Psoas muscle (tissue), 8 donors: ENCODE measurements around the gene CPSF7. TPM values are rescaled to one million over a fixed set of nuclear protein-coding genes. Genes with fewer than 3 reads are reported as not detected.

Experiments used
- ATAC-seq, 4 donors: fragments of 200-7000 bp; cut with Tn5 transposase; one replicate each; pipeline ENCODE4 v1.9.1; 2020; ENCODE audit warnings: moderate library complexity in 3 of 4, mild to moderate bottlenecking in 2 of 4
- DNase-seq, 2 donors: peaks; one replicate each; pipeline ENCODE4 v3.0.0-alpha.2; 2020
- H3K27ac ChIP-seq: fragments of 200-600 bp; one replicate; pipeline ENCODE4 v1.8.0; 2022
- H3K27me3 ChIP-seq, 3 donors: fragments of 200-600 bp in 1 of 3; one replicate each; pipeline versions ENCODE4 v1.6.1 to v1.8.0; 2013 to 2022; ENCODE audit warnings: low read length in 2 of 3, mild to moderate bottlenecking in 2 of 3, moderate library complexity in 1 of 3; ENCODE audit not compliant: insufficient read depth in 3 of 3
- H3K36me3 ChIP-seq, 2 donors: fragments of 200-600 bp in 1 of 2; one replicate each; pipeline versions ENCODE4 v1.6.1 to v1.8.0; 2013 to 2022; ENCODE audit warnings: low read depth in 1 of 2, mild to moderate bottlenecking in 1 of 2, moderate library complexity in 1 of 2; ENCODE audit not compliant: insufficient read depth in 1 of 2
- H3K4me1 ChIP-seq: fragments of 200-600 bp; one replicate; pipeline ENCODE4 v1.8.0; 2022
- H3K4me3 ChIP-seq: fragments of 200-600 bp; one replicate; pipeline ENCODE4 v1.8.0; 2022; ENCODE audit warnings: mild to moderate bottlenecking
- H3K9me3 ChIP-seq: fragments of 200-600 bp; one replicate; pipeline ENCODE4 v1.8.0; 2022
- WGBS, 3 donors: extraction: QIAGEN DNeasy Blood & Tissue Kit; methylation state at CpG; one replicate each; pipeline versions ENCODE4 v1.1.6 to v1.1.7; 2013; 5-methylcytosine and 5-hydroxymethylcytosine counted together
- intact Hi-C, 2 donors: fragments of 100-400 bp; cut with DNase I; formaldehyde crosslinking; loops; one replicate each; pipeline versions ENCODE4 v1.11.0 to v1.14.2; 2022
- polyA plus RNA-seq, 3 donors: library from polyadenylated mRNA; stranded (reverse); fragments of 200-250 nt; gene quantifications; one replicate each; pipeline ENCODE4 v1.2.3, GENCODE V29; 2013
- total RNA-seq, 4 donors: library from RNA; stranded (reverse); fragmentation: NEBNext Ultra II Directional in 2 of 4; extraction: Animal tissue kit (Norgen Biotek cat#: 25700) in 2 of 4; gene quantifications; one replicate each; pipeline versions ENCODE4 v1.2.1 to v1.2.4, GENCODE V29; 2021 to 2023
- TF ChIP-seq, protein P1 (sequence below): fragments of 200-600 bp; IDR thresholded peaks from one replicate; pipeline ENCODE4 v1.8.0; 2022; ENCODE audit warnings: antibody characterized with exemption
- donor health status: healthy with polysubstance abuse.
- donor health status: DM: no; HTN: no; CAD: no; lungs with moderate emphysema.
- donor health status: Bipolar disorder and iron deficiency.
- donor health status: healthy.
- donor health status: DM: yes; HTN: yes; CAD: no.
- donor health status: DM: no; HTN: no; CAD: no.
- donor health status: DM: no; HTN: no; CAD: no.
- donor health status: DM: yes; HTN: yes; CAD: no.

CPSF7 gene
- total and polyA plus RNA-seq, 7 donors: 28.2 to 66.2 (median 51.1) TPM

DNA sequence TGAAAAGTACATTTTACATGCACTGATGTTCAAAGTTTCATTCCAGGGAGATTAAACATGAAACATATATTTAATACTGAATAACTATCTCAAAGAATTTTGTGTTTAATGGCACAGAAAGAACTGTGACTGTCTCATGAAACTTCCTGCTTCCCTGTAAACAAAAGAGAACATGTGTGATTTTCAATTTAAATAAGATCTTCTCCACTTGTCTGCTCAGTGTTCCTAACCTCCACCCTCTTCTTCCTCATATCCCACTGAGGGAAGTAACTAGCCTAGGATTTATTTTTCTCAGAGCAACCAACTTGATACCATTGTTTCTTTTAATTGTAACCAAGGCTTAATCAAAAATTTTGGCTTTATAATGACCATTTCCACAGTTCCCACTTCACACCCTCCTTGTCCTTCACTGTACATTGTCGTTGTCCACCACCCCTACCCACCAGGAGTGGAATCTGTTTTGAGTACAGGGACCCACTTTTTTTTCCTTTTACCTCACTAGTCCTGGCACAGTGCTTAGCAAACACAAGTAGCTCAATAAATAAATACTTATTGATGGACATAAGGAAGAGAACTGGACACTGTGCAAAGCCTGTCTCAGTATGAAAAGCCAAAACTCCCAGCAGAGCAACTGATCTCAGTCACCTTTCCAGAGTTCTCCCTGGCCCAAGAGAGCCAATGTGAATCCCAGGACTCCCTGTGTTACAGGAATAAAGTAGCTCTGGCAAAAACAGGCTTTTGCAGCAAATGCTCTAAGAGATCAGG is 4.2 kb downstream of the CPSF7 start:
- H3K4me3 ChIP-seq: no peak overlapping the region
- WGBS, 3 donors: 82 to 97% (median 83%) methylated on average over 1 of the region's 1 CpG
- TF ChIP-seq, protein P1, sequence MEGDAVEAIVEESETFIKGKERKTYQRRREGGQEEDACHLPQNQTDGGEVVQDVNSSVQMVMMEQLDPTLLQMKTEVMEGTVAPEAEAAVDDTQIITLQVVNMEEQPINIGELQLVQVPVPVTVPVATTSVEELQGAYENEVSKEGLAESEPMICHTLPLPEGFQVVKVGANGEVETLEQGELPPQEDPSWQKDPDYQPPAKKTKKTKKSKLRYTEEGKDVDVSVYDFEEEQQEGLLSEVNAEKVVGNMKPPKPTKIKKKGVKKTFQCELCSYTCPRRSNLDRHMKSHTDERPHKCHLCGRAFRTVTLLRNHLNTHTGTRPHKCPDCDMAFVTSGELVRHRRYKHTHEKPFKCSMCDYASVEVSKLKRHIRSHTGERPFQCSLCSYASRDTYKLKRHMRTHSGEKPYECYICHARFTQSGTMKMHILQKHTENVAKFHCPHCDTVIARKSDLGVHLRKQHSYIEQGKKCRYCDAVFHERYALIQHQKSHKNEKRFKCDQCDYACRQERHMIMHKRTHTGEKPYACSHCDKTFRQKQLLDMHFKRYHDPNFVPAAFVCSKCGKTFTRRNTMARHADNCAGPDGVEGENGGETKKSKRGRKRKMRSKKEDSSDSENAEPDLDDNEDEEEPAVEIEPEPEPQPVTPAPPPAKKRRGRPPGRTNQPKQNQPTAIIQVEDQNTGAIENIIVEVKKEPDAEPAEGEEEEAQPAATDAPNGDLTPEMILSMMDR: no peak
- H3K4me1 ChIP-seq: peaks cover 19% of the 10 kb centered on the region
- ATAC-seq (no peak), DNase-seq (no peak)
- H3K27ac ChIP-seq: no peak overlapping the region
- intact Hi-C loops: no loop called here
- H3K36me3 ChIP-seq: peaks cover 10 to 84% of the 10 kb centered on the region in 2 donors
- H3K27me3 ChIP-seq: no peaks in the 10 kb centered on the region
- H3K9me3 ChIP-seq: no peaks in the 10 kb centered on the region

DNA sequence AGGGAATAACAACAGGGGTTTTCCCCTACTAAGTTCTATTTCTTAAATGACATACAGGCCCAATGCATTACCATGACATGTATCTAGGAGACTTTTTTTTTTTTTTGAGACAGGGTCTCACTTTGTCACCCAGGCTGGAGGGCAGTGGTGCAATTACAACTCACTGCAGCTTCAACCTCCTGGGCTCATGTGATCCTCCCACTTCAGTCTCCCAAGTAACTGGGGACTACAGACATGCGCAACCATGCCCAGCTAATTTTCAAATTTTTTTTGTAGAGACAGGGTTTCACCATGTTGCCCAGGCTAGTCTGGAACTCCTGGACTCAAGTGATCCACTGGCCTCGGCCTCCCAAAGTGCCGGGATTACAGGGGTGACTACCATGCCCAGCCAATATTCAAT is 7.5 kb downstream of the CPSF7 start:
- Histone ChIP-seq H3K27me3 (no peaks in the 10 kb centered on the region), H3K4me1 (peaks cover 15% of the 10 kb centered on the region), H3K27ac (no peak overlapping the region), H3K36me3 (peaks cover 27 to 100% of the 10 kb centered on the region in 2 donors), H3K4me3 (no peak overlapping the region), H3K9me3 (no peaks in the 10 kb centered on the region)
- TF ChIP-seq, protein P1: no peak
- intact Hi-C loops: no loop called here
- DNase-seq (no peak), ATAC-seq (no peak)
- 88 to 92% (median 91%) methylated on average over 3 of the region's 3 CpGs for WGBS, 3 donors

DNA sequence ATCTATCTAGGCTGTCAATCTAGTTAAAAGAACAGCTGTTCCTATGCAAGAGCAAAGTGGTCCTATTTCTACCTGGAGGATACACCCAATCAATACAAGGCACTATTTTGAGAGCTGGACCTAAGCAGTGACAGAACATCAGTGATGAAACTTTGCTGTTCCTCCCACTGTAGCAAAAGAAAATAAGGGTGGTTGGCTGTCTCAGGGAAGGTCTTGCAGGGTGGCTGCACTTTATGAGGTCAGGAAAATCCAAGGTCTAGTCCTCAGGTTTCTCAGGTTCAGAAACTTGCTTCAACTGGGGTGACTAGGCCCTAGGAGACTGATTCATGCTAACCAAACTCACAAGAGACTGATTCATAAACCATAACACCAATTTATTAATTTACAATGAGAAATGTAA is 11.6 kb downstream of the CPSF7 start:
- Histone ChIP-seq H3K27ac (peak overlapping the region; percentile 50), H3K36me3 (peaks cover 42 to 100% of the 10 kb centered on the region in 2 donors), H3K4me1 (peaks cover 14% of the 10 kb centered on the region), H3K27me3 (no peaks in the 10 kb centered on the region), H3K9me3 (no peaks in the 10 kb centered on the region), H3K4me3 (no peak overlapping the region)
- DNase-seq (no peak), ATAC-seq (peak; percentile 46 to 59 (median 48))
- intact Hi-C loops: no loop called here
- TF ChIP-seq, protein P1: no peak

DNA sequence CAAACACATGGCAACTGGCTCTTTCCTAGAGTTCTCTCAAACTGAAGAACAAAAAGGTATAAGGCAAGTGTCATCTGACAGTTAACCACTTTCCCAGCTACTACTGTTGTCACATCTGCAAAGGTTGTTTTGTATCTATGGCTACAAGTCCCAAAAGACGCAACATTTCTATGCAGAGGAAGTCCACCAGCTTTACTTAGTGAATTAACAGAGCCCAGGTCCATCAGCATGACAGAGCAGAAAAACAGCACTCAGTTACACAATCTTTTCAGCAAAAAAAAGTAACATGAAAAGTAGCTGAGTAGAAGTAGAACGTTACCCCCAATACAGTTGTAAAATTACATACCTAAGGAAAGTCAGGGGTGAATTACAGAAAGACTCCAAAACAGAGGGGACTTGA is 12.1 kb downstream of the CPSF7 start:
- DNase-seq (no peak), ATAC-seq (peak in 2 of 4 donors; percentile 21 to 30)
- intact Hi-C loops: no loop called here
- H3K27me3 ChIP-seq: no peaks in the 10 kb centered on the region
- TF ChIP-seq, protein P1: no peak
- peaks cover 42 to 100% of the 10 kb centered on the region in 2 donors for H3K36me3 ChIP-seq
- 49 to 55% (median 53%) methylated on average over 2 of the region's 2 CpGs for WGBS, 3 donors
- H3K9me3 ChIP-seq: no peaks in the 10 kb centered on the region
- H3K27ac ChIP-seq: peak overlapping the region; percentile 50
- no peak overlapping the region for H3K4me3 ChIP-seq
- H3K4me1 ChIP-seq: peaks cover 14% of the 10 kb centered on the region

DNA sequence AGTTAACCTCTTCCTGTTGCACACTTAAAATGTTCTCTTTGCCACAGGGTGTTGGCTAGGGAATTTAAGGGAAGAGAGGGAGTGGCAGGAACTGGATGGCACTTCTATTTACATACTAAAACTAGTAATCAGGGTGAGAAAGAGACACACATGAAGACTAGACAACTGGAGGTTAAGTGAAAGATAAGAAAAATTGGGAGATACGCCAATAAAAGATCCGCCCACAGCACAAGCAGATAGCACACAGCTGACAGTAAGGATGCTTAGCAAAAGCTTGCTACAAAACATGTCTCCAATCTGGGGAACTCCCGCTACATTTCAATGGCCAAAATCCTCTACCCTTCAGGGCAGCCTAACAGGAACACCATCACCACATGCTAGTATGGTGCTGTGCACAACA is 12.8 kb downstream of the CPSF7 start:
- Histone ChIP-seq H3K27me3 (no peaks in the 10 kb centered on the region), H3K27ac (peak overlapping the region; percentile 50), H3K4me1 (peaks cover 14% of the 10 kb centered on the region), H3K4me3 (no peak overlapping the region), H3K36me3 (peaks cover 42 to 100% of the 10 kb centered on the region in 2 donors), H3K9me3 (no peaks in the 10 kb centered on the region)
- 73 to 79% (median 74%) methylated on average over 3 of the region's 3 CpGs for WGBS, 3 donors
- ATAC-seq (no peak), DNase-seq (no peak)
- TF ChIP-seq, protein P1: no peak
- intact Hi-C loops: no loop called here
